GM21619 (cell line): ENCODE results near the gene C1orf232.

Source experiments
- ATAC-seq: cut with Tn5 transposase; IDR thresholded peaks from one replicate; pipeline ENCODE4 v1.9.1; 2021; ENCODE audit not compliant: unreplicated experiment

The C1orf232 gene

GRCh38 chr1:26158271-26158907 lies 10.4 kb downstream of the C1orf232 start:
- no peak for ATAC-seq

DNA sequence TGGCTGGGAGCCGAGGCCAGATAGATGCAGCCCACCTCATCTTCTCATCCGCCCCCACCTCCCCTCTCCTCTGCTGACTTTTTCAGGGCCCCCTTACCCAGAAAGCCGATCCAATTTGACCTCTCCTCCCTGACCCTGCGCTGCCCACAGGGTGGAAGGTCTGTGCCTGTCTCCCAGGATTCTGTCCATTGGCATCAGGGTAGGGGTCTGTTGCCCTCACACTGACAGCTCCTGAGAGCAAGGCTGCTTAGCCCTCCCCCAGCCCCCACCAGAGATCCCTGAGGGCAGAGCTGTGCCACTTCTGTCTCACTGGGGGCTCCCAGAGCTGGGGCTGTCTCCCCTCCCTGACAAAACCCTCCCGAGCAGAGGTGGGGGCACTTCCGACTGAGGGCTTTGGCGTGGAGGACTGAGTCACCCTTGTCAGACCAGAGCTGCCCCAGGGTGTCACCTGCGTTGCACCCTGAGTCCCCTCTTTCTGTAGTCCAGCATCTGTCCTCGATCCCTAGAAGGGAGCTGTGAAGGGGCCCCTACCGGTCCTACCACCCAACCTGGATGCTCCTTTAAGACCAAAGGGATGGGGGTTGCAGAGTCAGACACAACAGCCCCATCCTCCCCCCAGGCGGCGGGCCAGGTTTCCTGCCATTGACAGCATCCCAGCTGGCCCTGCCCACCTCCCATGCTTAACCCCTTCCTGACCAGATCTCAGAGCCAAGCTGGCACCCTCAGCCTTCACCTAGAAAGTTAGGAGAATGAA lies 12.3 kb downstream of the C1orf232 start:
- no peak for ATAC-seq

GRCh38 chr1:26155370-26156284 lies 13.1 kb downstream of the C1orf232 start:
- ATAC-seq = no peak

GRCh38 chr1:26154750-26155149 lies 14.0 kb downstream of the C1orf232 start:
- ATAC-seq = no peak

DNA sequence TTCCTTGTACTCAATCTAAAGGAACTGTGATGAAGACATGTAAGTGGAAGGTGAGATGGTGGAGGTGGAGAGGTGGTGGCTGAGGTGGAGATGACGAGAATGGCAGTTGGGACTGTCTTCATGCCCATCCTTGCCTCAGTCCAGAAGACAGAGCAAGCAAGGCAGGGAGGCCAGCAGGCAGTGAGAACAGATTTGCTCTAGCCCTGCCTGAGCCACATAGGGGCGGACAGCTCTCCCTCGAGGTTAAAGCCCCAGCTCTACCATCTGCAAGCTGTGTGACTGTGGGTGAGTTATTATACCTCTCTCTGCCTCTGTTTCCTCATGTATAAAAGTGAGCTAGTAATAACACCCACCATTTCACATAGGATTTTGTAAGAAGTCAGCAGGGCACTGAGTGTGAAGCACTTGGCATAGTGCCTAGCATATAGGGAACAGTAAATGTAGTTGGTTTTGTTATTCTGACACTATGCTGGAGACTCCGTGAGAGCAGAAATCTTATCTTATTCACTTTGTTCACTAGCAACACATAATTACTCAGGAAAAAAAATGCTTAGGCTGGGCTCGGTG lies 14.7 kb downstream of the C1orf232 start:
- ATAC-seq = no peak

- ATAC-seq = no peak
These were observed 19.9 kb downstream of the C1orf232 start for GRCh38 chr1:26148887-26149286.

GRCh38 chr1:26145960-26146294 lies 22.8 kb downstream of the C1orf232 start:
- no peak for ATAC-seq

GRCh38 chr1:26145041-26145959 lies 23.5 kb downstream of the C1orf232 start:
- no peak for ATAC-seq

DNA sequence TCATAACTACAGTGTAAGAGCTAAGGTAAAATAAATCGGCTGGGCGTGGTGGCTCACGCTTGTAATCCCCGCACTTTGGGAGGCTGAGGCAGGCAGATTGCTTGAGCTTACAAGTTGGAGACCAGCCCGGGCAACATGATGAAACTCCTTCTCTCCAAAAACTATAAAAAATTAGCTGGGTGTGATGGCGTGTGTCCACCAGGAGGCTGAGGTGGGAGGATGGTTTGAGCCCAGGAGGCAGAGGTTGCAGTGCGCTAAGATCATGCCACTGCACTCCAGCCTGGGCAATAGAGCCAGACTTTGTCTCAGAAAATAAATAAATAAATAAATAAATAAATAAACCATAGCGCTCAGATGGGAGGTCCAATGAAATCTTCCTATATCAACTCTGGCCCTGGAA lies 26.6 kb downstream of the C1orf232 start:
- ATAC-seq = no peak

DNA sequence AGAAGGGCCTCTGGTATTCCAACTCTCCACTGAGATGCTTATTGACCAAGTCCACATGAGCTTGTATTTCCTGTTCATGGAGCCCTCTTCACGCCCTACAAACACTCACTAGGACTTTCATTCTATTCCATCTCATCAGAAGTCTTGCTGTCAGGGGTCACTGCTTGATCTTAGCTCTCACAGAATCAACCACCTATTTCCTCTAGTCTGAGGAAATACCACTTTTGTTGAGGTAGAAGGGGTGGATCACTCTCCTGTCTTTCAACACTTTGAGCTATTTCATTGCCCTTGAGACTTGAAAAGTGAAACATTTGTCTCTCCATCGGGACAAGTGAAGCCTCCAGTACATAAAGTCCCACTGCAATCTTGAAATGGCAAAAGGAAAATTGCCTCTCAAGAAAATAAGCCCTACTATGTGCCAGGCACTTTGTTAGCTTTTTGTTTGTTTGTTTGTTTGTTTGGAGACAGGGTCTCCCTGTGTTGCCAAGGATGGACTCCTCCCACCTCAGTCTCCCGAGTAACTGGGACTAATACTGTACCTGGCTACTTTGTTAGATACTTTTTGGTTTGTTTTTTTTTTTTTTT lies 29.7 kb downstream of the C1orf232 start:
- ATAC-seq = no peak

GRCh38 chr1:26134466-26134865 lies 34.3 kb downstream of the C1orf232 start:
- no peak for ATAC-seq

- ATAC-seq = no peak
These were observed 36.0 kb downstream of the C1orf232 start for GRCh38 chr1:26132834-26133167.

DNA sequence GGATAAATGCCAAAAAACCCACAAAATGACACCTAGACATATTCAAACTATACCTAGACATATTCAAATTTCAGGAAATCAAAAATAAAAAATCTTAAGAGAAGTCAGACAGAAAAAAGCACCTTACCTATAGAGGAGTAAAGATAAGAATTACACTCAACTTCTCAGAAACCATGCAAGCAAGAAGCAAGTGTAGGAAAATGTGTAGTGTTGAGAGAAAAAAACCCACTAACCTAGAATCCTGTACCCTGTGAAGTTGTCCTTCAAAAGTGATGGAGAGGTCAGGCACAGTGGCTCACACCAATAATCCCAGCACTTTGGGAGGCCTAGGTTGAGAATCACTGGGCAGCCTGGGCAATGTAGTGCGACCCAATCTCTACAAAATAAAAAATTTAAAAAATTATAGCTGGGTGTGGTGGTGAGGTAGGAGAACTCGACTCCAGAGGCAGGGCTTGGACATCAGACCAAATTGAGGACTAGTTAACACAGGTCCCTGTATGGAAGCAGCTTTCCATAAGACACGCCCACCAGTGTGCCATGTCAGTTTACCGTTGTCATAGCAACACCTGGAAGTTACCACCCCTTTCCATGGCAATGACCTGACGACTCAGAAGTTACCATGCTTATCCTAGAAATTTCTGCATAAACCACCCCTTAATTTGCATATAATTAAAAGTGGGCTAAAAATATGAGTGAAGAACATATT lies 36.5 kb downstream of the C1orf232 start:
- no peak for ATAC-seq

DNA sequence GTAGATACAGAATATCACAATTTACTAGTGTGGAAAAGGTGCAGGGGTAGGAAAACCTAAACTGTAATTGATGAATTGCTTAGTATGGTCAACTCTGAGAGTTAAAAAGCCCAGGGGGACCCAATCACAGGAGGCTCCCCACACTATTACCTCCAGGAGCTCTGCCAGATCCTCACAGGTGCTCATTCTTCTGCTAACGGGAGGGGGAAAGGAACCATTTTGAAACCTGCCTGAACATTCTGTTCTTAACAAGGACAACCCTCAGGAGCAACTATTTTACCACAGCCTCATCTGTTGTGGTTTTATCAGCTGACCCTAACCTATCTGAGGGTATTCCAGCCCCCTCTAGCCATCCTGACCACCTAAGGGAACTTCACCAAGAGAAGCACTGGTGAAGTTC lies 38.1 kb downstream of the C1orf232 start:
- ATAC-seq = no peak

DNA sequence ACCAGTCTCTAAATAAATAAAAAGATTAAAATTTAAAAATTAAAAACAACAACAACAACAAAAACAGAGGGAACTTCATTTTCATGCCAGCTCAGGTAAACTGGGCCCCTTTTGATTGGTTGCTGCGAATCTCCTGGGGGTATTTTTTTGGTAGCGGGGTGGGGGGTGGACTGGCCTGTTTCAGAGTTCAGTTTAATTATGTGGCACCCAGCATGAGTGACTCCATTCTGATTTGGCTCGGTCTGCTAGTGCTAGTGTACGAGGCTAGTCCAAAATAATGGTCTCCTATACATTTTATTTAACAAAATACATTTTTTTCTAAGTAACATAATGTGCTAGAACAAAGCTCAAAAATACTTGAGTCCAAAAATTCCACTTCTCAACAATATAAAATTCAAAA lies 39.0 kb downstream of the C1orf232 start:
- no peak for ATAC-seq

DNA sequence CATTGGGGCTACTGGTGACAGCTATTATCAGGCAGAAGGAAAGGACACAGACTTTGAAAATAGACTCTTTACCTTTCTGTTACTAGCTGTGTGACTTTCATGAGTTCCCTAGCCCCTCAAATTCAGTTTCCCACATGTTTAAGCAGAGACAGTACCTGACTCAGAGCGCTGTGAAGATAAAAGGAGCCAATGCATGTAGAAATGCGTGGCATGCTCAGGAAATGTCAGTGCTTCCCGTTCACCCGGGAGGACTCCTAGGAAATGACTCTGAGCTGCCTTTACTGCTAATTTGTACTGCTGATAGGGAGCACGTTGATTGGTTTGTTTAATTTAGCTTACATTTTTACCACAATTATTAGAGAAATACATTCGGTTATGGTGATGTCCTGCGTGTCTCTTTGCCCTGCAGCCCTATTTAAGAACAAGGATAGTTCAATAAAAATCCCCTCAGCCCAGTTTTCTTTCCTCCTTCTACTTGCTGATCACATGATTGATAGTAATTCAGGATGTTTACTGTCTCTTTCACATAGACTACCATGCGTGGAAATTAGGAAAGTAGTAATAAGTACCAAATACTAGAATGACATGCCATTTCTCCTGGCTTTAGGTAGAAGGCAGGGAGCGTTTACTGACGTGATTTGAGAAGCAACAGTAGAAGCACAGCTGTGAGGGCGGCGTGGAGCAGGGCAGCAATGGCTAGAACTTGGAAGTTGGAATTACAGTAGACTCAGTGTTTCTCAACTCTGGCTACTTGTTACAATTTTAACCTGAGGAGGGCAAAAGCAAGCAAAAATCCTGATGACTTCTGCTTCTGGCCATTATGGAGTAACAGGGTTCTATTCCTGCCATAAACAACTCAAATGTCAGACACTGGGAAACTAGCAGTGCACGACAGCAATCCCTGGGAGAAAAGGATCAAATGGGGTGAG lies 41.3 kb downstream of the C1orf232 start:
- ATAC-seq = no peak

GRCh38 chr1:26126321-26127084 lies 42.3 kb downstream of the C1orf232 start:
- no peak for ATAC-seq

GRCh38 chr1:26125946-26126320 lies 42.8 kb downstream of the C1orf232 start:
- no peak for ATAC-seq
